ENCODE measurements around the gene CXCR5. TPM values are rescaled to one million over a fixed set of nuclear protein-coding genes. Genes with fewer than 3 reads are reported as not detected.

The CXCR5 gene
- total RNA-seq, 2 experiments from 2014 or later = 18.9 to 21.3 TPM

DNA sequence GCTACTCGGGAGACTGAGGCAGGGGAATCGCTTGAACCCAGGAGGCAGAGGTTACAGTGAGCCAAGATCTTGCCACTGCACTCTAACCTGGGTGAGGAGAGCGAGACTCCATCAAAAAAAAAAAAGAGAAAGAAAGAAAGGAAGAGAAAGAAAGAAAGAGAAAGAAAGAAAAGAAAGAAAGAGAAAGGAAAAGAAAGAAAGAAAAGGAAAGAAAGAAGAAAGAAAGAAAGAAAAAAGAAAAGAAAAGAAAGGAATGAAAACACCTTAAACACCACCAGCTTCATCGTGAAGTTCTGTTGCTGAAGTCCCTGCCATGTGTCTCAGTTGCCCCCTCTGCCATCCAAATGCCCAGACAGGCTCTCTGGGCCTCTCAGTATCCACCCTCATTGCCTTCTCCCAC is 9.9 kb upstream of the CXCR5 start:
- Mint-ChIP-seq H3K36me3 (ENCODE audit: low read depth) (peaks cover 2% of the 10 kb centered on the region), H3K4me1 (peaks cover 86% of the 10 kb centered on the region), H3K9me3 (ENCODE audit: low read depth) (no peaks in the 10 kb centered on the region), H3K27me3 (no peaks in the 10 kb centered on the region), H3K27ac (peak overlapping the region; percentile 79), H3K4me3 (no peak overlapping the region)
- intact Hi-C loops (cut with DNase I, micrococcal nuclease) = loop anchor here in 1 of 2 experiments (10.0 kb wide), 4 partner anchors 179 to 919 kb away; partner anchors contain the start of gene JAML
- POLR2A ChIA-PET = interaction anchor here (0.7 kb wide), 1 partner anchor 45 kb away, joined by 3 read pairs; no protein-coding TSS in a partner anchor
- DNase-seq (no peak), ATAC-seq (no peak)
- CTCF ChIA-PET = no interaction called here

DNA sequence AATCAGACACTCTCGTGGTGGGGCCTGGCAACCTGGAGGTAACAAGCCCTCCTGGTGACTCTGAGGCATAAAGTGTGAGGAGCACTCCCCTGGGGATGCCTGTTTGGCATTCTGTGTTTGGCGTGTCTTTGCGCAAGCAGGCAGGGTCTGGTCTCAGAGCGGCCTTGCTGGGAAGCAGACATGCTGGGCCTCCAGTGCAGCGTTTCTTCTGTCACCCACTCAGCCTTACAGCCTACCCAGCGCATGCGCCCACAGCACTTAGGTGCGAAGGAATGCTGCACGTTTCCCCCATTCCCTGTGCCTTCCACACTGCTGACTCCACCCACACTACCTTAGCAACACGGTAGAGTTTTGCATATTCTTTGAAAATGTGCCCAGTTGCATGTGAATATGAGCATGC is 7.4 kb upstream of the CXCR5 start:
- POLR2A ChIA-PET = interaction anchor here (0.8 to 1.4 kb wide), 4 partner anchors 19 to 88 kb away, joined by 4 to 13 read pairs (median 6); no protein-coding TSS in a partner anchor

DNA sequence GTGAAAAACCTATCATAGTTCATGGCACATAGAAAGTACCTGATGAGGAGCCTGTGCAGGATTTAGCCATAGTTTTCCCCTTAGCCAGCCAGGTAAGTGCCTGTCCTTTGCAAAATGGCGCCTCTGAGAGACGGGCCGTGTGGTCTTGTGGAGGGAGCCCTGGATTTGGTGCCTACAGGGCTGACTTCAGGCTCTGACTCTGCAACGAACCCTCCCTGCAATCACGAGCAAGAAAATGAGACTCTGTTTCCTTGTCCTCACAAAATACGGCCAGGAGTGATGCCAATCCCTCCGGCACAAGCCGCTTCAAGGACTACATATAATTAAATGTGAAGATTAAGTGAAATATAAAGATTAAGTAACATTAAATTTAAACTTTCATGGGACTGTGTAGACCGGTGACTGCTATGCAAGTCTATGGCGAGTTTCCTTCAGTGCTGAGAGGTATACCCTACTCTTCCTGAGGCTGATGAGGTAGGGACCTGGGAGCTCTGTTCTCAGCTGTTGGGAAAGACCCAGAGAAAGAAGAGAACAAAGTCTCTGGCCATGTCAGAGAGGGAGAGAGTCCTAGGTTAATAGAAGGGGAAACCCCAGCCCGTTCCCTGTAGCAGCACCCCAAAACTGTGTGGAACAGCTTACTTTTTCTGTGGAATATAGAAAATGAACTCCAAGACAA is 6.1 kb upstream of the CXCR5 start:
- Mint-ChIP-seq H3K36me3 (ENCODE audit: low read depth) (peaks cover 2% of the 10 kb centered on the region), H3K27ac (peak overlapping the region; percentile 98), H3K27me3 (no peaks in the 10 kb centered on the region), H3K9me3 (ENCODE audit: low read depth) (no peaks in the 10 kb centered on the region), H3K4me1 (peaks cover 96% of the 10 kb centered on the region), H3K4me3 (peak overlapping the region; percentile 36)
- ATAC-seq (peak; percentile 3), DNase-seq (peak; percentile 35)
- CTCF ChIA-PET = interaction anchor here (0.7 to 3.5 kb wide), 9 partner anchors 11 to 305 kb away, joined by 3 to 22 read pairs (median 3); partner anchors contain the start of gene DDX6
- intact Hi-C loops (cut with DNase I, micrococcal nuclease) = loop anchor here (2.0 to 10.0 kb wide), 6 partner anchors 15 to 923 kb away; partner anchors contain the start of genes DDX6 (in 1 of the 2) and JAML (in 1 of the 2)
- POLR2A ChIA-PET = interaction anchor here (0.5 to 1.6 kb wide), 5 partner anchors 8 to 85 kb away, joined by 3 to 5 read pairs (median 4); no protein-coding TSS in a partner anchor

More for the DNA sequence above, 7.4 kb upstream of the CXCR5 start:
- intact Hi-C loops (cut with DNase I, micrococcal nuclease) = loop anchor here in 1 of 2 experiments (10.0 kb wide), 4 partner anchors 181 to 921 kb away; partner anchors contain the start of gene JAML
- peak; percentile 65 for DNase-seq
- peaks cover 2% of the 10 kb centered on the region for H3K36me3 Mint-ChIP-seq (ENCODE audit: low read depth)
- peak overlapping the region; percentile 98 for H3K27ac Mint-ChIP-seq
- no peaks in the 10 kb centered on the region for H3K27me3 Mint-ChIP-seq
- ATAC-seq = peak; percentile 15
- CTCF ChIA-PET = interaction anchor here (1.3 to 3.5 kb wide), 2 partner anchors 9 to 86 kb away, joined by 3 to 22 read pairs; partner anchors contain the start of gene DDX6
- H3K4me1 Mint-ChIP-seq = peaks cover 91% of the 10 kb centered on the region
- H3K4me3 Mint-ChIP-seq = peak overlapping the region; percentile 16
- no peaks in the 10 kb centered on the region for H3K9me3 Mint-ChIP-seq (ENCODE audit: low read depth)

DNA sequence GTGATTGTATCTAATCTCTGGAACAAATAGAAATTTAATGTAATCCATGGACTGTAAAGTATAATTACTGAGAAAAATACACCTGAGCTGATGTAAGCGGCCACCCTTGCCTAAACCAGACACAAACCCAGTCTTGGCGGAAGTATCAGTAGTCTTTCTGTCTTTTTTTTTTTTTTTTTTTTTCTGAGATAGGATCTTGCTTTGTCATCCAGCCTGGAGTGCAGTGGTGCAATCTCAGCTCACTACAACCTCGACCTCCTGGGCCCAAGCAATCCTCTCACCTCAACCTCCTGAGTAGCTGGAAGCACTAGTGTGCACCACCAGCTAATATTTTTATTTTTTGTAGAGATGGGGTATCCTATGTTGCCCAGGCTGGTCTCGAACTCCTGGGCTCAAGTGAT is 5.5 kb upstream of the CXCR5 start:
- DNase-seq (peak; percentile 54), ATAC-seq (peak; percentile 17)
- peak overlapping the region; percentile 36 for H3K4me3 Mint-ChIP-seq
- H3K27me3 Mint-ChIP-seq = no peaks in the 10 kb centered on the region
- peaks cover 2% of the 10 kb centered on the region for H3K36me3 Mint-ChIP-seq (ENCODE audit: low read depth)
- ChIA-PET CTCF (interaction anchor here (0.7 to 3.5 kb wide), 9 partner anchors 11 to 306 kb away, joined by 3 to 22 read pairs (median 3); partner anchors contain the start of gene DDX6), POLR2A (interaction anchor here (0.5 to 1.6 kb wide), 5 partner anchors 8 to 88 kb away, joined by 3 to 5 read pairs (median 4); no protein-coding TSS in a partner anchor)
- no peaks in the 10 kb centered on the region for H3K9me3 Mint-ChIP-seq (ENCODE audit: low read depth)
- peaks cover 97% of the 10 kb centered on the region for H3K4me1 Mint-ChIP-seq
- intact Hi-C loops (cut with DNase I, micrococcal nuclease) = loop anchor here (2.0 to 10.0 kb wide), 6 partner anchors 15 to 923 kb away; partner anchors contain the start of genes DDX6 (in 1 of the 2) and JAML (in 1 of the 2)
- H3K27ac Mint-ChIP-seq = peak overlapping the region; percentile 98

DNA sequence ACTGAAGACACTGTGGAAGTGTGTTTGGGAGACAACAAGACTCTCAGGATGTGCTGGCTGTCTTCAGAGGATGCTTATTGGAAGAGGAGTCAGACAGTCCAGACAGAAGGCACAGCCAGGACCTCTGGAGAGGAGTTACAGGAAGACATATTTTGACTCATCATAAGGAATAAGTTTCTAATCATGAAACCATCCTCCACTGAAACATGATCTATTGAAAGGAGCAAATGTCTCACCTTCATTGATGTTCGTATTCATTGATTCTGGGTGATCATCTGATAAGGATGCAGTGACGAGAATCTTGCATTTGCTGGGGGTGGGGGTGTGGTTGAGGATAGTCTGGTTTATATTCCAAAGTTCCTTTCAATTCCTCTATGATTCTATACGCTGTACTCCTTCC is 2.5 kb upstream of the CXCR5 start:
- POLR2A ChIA-PET = no interaction called here
- Mint-ChIP-seq H3K36me3 (ENCODE audit: low read depth) (peaks cover 26% of the 10 kb centered on the region), H3K4me3 (peak overlapping the region; percentile 43), H3K27me3 (no peaks in the 10 kb centered on the region), H3K9me3 (ENCODE audit: low read depth) (no peaks in the 10 kb centered on the region), H3K27ac (peak overlapping the region; percentile 84), H3K4me1 (peaks cover 85% of the 10 kb centered on the region)
- CTCF ChIA-PET = no interaction called here
- peak; percentile 58 for DNase-seq
- ATAC-seq = peak; percentile 10
- intact Hi-C loops (cut with DNase I, micrococcal nuclease) = loop anchor here in 1 of 2 experiments (1.0 to 5.0 kb wide), 3 partner anchors 11 to 184 kb away; no protein-coding TSS in a partner anchor

DNA sequence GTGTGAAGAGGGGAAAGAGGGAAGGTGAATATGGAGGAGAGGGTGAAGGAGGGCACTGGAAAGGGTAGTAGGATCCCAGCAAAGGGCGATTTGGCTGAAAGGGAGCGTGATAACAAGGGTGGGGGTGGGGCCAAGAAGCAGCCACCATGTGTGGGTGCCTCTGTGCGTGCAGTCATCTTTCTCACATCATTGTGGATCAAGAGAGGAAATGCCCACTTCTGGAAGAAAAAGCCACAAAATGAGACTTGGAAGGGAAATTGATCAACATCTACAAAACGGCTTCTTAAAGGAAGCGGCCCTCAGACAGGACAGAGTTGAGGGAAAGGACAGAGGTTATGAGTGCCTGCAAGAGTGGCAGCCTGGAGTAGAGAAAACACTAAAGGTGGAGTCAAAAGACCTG is 1.2 kb upstream of the CXCR5 start:
- peak overlapping the region; percentile 75 for H3K4me3 Mint-ChIP-seq
- CTCF ChIA-PET = interaction anchor here (0.6 to 2.3 kb wide), 8 partner anchors 10 to 455 kb away, joined by 3 to 17 read pairs (median 6); partner anchors contain the start of gene DDX6
- no peaks in the 10 kb centered on the region for H3K27me3 Mint-ChIP-seq
- DNase-seq (peak; percentile 68), ATAC-seq (peak; percentile 13)
- H3K9me3 Mint-ChIP-seq (ENCODE audit: low read depth) = no peaks in the 10 kb centered on the region
- POLR2A ChIA-PET = interaction anchor here (1.2 to 2.5 kb wide), 5 partner anchors 10 to 92 kb away, joined by 3 to 62 read pairs (median 9); partner anchors contain the start of gene DDX6
- intact Hi-C loops (cut with DNase I, micrococcal nuclease) = loop anchor here (2.0 to 5.0 kb wide), 4 partner anchors 40 to 185 kb away; no protein-coding TSS in a partner anchor
- H3K27ac Mint-ChIP-seq = peak overlapping the region; percentile 90
- H3K4me1 Mint-ChIP-seq = peaks cover 82% of the 10 kb centered on the region
- peaks cover 36% of the 10 kb centered on the region for H3K36me3 Mint-ChIP-seq (ENCODE audit: low read depth)

DNA sequence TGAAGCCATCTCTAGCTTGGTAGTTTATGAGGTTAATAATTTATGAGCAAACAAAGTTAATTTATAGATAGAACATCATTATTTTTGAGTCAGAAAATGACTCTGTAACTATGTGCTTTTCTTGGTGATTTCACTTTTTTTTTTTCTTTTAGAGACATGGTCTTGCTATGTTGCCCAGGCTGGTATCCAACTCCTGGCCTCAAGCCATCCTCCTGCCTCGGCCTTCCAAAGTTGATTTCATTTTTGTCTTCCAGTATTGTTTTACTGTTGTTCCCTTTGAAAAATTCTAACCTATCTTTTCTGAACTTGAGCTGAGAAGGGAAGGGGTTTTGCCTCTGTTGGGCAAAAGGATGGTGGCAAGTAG is 706 bp upstream of the CXCR5 start:
- CTCF ChIA-PET = interaction anchor here (0.6 to 2.3 kb wide), 18 partner anchors 10 to 454 kb away, joined by 3 to 17 read pairs (median 4); partner anchors contain the start of gene DDX6
- Mint-ChIP-seq H3K36me3 (ENCODE audit: low read depth) (peaks cover 39% of the 10 kb centered on the region), H3K27me3 (no peaks in the 10 kb centered on the region), H3K27ac (peak overlapping the region; percentile 90), H3K4me3 (peak overlapping the region; percentile 75), H3K4me1 (peaks cover 80% of the 10 kb centered on the region), H3K9me3 (ENCODE audit: low read depth) (no peaks in the 10 kb centered on the region)
- intact Hi-C loops (cut with DNase I, micrococcal nuclease) = loop anchor here (1.0 to 5.0 kb wide), 7 partner anchors 13 to 186 kb away; no protein-coding TSS in a partner anchor
- ATAC-seq (no peak), DNase-seq (no peak)
- POLR2A ChIA-PET = interaction anchor here (0.9 to 2.5 kb wide), 12 partner anchors 10 to 659 kb away, joined by 3 to 62 read pairs (median 6); partner anchors contain the start of genes DDX6 and JAML

DNA sequence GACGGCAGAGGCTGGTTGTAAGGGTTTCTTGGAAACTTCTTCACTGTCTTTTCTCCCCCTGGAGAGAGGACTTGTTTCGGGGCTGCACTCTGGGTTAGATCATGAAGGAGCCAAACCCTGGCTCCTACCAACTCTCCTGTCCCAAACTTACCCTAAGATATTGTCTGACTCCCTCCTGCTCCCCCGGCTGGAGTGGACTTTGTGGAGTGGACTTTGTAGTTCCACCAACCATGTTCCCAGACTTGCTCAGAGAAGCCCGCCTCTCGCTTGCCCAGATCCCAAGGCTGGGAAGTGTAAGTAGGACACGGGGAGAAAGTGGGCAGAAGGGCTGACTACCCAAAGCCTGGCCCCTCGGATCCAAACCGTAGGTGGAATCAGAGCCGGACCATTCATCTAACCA is 1.2 kb downstream of the CXCR5 start:
- intact Hi-C loops (cut with DNase I, micrococcal nuclease) = loop anchor here in 1 of 2 experiments (5.0 kb wide), 2 partner anchors 43 to 188 kb away; no protein-coding TSS in a partner anchor
- no peak for DNase-seq
- H3K9me3 Mint-ChIP-seq (ENCODE audit: low read depth) = no peaks in the 10 kb centered on the region
- POLR2A ChIA-PET = interaction anchor here (0.8 to 2.5 kb wide), 5 partner anchors 9 to 94 kb away, joined by 4 to 62 read pairs (median 12); partner anchors contain the start of gene DDX6
- peak overlapping the region; percentile 90 for H3K27ac Mint-ChIP-seq
- H3K4me1 Mint-ChIP-seq = peaks cover 80% of the 10 kb centered on the region
- no peaks in the 10 kb centered on the region for H3K27me3 Mint-ChIP-seq
- peak overlapping the region; percentile 75 for H3K4me3 Mint-ChIP-seq
- peaks cover 42% of the 10 kb centered on the region for H3K36me3 Mint-ChIP-seq (ENCODE audit: low read depth)
- no peak for ATAC-seq
- CTCF ChIA-PET = interaction anchor here (0.6 to 1.5 kb wide), 4 partner anchors 14 to 290 kb away, joined by 3 to 4 read pairs (median 4); no protein-coding TSS in a partner anchor

DNA sequence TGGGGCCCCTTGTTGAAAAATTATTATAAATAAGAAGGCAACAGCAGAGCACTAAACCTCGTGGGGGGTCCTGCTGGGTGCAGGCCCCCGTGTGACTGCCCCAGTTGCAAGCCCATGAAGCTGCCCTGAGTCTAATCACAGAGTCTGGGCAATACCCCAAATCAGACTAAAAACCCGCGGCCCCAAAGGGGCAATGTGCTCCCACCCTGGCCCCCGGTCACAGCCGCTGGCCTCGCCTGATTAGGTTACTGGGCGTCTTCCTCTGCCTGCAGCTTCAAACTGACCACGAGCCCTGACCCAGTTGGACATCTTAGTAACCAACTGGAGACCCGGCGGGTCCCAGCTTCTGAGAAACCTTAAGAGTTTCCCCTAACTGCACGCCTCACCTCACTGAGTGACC is 1.6 kb downstream of the CXCR5 start:
- no peaks in the 10 kb centered on the region for H3K27me3 Mint-ChIP-seq
- ChIA-PET POLR2A (interaction anchor here (0.8 to 1.5 kb wide), 2 partner anchors 9 to 93 kb away, joined by 4 to 5 read pairs; no protein-coding TSS in a partner anchor), CTCF (interaction anchor here (1.3 kb wide), 1 partner anchor 15 kb away, joined by 5 read pairs; no protein-coding TSS in a partner anchor)
- H3K36me3 Mint-ChIP-seq (ENCODE audit: low read depth) = peaks cover 47% of the 10 kb centered on the region
- peaks cover 81% of the 10 kb centered on the region for H3K4me1 Mint-ChIP-seq
- ATAC-seq (no peak), DNase-seq (no peak)
- H3K9me3 Mint-ChIP-seq (ENCODE audit: low read depth) = no peaks in the 10 kb centered on the region
- peak overlapping the region; percentile 75 for H3K4me3 Mint-ChIP-seq
- H3K27ac Mint-ChIP-seq = peak overlapping the region; percentile 90
- intact Hi-C loops (cut with DNase I, micrococcal nuclease) = no loop called here

DNA sequence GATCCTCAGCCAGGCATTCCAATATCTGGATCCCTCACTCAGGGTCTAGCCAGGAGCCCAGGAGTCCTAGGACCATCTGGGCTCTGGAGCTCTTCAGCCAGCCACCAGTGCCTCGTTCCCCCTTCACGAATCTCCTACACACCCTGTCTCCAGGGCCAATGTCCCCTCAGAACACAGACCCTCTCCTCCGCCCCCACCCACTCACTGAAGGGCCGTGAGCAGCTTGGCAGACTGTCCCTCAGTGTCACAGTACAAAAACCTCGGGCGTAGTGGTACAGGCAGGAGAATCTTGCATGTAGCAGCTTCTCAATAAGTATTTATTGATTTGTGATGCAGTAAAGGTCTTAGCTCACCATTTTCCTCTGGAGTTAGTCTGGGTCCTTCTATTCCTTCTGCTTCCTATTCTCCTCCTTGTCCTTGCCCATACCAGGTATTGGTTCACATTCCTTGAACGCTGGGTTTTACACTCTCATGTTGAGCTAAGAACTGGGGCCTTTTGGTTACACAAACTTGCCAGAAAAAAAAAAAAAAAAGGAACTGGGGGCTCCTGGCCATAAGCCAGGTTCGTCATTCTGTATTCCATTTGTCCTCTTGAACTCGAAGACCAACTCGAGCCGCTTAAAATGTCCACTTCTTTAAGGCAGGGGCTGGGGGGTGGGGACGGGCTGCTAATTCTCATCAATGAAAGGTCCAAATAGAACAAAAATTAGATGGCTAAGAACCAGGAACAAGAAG is 2.3 kb downstream of the CXCR5 start:
- ChIA-PET CTCF (interaction anchor here (1.3 kb wide), 1 partner anchor 16 kb away, joined by 5 read pairs; no protein-coding TSS in a partner anchor), POLR2A (interaction anchor here (0.7 to 1.5 kb wide), 3 partner anchors 8 to 93 kb away, joined by 3 to 5 read pairs (median 4); no protein-coding TSS in a partner anchor)
- ATAC-seq = no peak
- H3K9me3 Mint-ChIP-seq (ENCODE audit: low read depth) = no peaks in the 10 kb centered on the region
- intact Hi-C loops (cut with DNase I, micrococcal nuclease) = no loop called here
- peak overlapping the region; percentile 75 for H3K4me3 Mint-ChIP-seq
- H3K27ac Mint-ChIP-seq = peak overlapping the region; percentile 15
- H3K36me3 Mint-ChIP-seq (ENCODE audit: low read depth) = peaks cover 51% of the 10 kb centered on the region
- DNase-seq = no peak
- H3K27me3 Mint-ChIP-seq = no peaks in the 10 kb centered on the region
- peaks cover 80% of the 10 kb centered on the region for H3K4me1 Mint-ChIP-seq

All from activated CD4-positive, alpha-beta T cell treated with anti-CD3 and anti-CD28 coated beads for 36 hours (primary cell).